ENCODE results near the gene TRIM4.
"Not testable (repeated sequence)": the region's sequence is repeated elsewhere in the genome, so short reads cannot be mapped to it uniquely, and the experiment has no call there.

TRIM4 gene, protein sequence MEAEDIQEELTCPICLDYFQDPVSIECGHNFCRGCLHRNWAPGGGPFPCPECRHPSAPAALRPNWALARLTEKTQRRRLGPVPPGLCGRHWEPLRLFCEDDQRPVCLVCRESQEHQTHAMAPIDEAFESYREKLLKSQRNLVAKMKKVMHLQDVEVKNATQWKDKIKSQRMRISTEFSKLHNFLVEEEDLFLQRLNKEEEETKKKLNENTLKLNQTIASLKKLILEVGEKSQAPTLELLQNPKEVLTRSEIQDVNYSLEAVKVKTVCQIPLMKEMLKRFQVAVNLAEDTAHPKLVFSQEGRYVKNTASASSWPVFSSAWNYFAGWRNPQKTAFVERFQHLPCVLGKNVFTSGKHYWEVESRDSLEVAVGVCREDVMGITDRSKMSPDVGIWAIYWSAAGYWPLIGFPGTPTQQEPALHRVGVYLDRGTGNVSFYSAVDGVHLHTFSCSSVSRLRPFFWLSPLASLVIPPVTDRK

DNA sequence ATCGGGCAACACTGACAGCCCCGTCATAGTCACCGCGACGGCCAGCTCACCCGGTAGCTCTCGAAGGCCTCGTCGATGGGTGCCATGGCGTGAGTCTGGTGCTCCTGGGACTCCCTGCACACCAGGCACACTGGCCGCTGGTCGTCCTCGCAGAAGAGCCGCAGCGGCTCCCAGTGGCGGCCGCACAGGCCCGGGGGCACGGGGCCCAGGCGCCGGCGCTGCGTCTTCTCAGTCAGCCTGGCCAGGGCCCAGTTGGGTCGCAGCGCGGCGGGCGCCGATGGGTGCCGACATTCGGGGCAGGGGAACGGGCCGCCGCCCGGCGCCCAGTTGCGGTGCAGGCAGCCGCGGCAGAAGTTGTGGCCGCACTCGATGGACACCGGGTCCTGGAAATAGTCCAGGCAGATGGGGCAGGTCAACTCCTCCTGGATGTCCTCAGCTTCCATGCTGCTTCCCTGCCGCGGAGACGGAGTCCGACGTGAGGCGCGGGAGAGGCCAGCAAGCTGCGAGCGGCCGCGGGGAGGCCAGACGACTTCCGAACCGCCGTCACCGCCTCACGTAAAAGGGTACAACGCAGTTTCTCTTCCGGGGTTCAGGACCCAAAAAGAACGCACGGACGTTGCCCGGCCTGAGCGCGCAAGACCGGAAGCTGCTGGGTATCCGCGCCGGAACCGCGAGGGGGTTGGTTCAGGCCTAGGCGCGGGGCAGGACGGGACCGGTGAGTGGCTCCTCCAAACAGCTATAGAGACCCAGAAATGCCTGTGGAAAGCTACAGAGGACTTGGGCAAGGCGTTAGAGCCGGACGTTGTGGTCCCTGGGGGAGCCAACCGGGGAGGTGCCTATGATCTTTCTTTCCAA is at the start of gene TRIM4:
TSS of gene TRIM4 (minus strand) at position 572 of the 855 bp plus-strand sequence. CDS start at position 443, 129 bp downstream.
- FAIRE-seq (peak; percentile 91), DNase-seq (ENCODE audit: extremely low spot score, insufficient read length, low read depth) (peak; percentile 94)

DNA sequence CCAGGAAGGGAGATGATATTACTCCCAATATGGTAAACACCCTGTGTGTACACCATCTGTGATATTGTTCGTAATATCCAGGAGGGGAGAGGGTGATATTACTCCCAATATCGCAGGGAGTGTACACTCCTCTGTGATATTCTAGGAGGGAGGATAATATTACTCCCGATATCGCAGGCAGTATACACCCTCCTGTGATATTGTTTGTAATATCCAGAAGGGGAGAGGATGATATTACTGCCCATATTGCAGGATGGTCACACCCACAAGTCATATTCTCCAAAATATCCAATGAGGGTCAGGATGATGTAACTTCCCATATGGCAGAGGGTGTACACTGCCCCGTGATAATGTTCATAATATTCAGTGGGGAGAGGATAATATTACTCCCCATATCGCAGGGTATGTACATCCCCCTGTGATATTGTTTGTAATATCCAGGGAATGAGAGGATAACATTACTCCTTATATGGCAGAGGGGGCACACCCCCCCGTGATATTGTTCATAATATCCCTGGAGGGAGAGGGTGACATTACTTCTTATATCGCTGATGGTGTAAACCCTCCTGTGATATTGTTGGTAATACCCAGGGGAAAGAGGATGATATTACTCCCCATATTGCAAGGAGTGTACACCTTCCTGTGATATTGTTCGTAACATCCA is 39.4 kb upstream of the TRIM4 start:
- FAIRE-seq = no peak

DNA sequence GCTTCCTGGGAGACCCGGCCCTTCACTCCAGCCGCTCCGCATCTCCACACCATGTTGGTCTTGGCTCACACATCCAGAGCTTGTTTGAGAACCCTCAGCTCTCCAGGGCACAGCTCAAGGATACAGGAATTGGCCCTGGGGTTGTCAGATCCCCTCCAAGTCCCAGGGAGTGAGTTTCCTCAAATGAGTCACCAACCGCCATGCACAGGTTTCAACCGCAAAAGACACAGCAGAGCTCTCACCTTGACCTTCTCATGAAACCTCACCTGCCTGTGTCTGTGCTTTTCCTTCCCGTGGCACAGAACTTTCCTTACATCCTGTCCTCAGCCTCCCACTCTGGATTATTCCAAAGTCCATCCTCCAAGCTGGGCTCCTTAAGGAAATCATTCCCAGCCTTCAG is 35.9 kb upstream of the TRIM4 start:
- FAIRE-seq (no peak), DNase-seq (ENCODE audit: extremely low spot score, insufficient read length, low read depth) (no peak)

More for the DNA sequence above, 39.4 kb upstream of the TRIM4 start:
- DNase-seq (ENCODE audit: extremely low spot score, insufficient read length, low read depth) = no peak

DNA sequence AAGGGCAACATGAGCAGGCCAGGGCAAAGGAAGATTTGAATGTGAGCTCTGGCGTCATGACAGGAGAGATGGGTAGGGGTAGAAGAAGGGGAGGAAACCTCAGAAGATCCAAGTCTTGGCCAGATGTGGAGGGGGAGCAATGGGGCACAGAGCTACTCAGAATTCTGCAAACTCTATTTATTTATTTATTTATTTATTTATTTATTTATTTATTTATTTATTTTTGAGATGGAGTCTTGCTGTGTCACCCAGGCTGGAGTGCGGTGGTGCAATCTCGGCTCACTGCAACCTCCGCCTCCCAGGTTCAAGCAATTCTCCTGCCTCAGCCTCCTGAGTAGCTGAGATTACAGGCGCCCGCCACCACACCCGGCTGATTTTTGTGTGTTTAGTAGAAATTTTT is 35.3 kb upstream of the TRIM4 start:
- not testable (repeated sequence) for DNase-seq (ENCODE audit: extremely low spot score, insufficient read length, low read depth); FAIRE-seq

DNA sequence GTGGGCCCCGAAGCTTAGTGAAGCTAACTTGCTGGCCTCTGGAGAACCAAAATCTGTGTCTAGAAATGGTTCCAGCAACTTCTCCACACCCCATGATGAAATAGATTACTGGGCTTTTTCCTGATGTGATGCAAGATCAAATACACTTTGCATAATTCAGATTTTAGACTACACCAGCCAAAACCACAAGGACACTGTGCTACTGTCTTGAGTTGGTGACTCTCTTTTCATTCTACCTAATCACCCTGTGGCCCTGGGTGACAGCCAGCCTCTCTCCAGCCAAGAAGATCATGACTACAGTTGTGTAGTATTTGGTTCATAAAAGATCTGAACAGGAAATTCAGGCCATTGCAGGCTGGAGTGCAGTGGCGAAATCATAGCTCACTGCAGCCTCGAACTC is 34.3 kb upstream of the TRIM4 start:
- FAIRE-seq (no peak), DNase-seq (ENCODE audit: extremely low spot score, insufficient read length, low read depth) (no peak)

DNA sequence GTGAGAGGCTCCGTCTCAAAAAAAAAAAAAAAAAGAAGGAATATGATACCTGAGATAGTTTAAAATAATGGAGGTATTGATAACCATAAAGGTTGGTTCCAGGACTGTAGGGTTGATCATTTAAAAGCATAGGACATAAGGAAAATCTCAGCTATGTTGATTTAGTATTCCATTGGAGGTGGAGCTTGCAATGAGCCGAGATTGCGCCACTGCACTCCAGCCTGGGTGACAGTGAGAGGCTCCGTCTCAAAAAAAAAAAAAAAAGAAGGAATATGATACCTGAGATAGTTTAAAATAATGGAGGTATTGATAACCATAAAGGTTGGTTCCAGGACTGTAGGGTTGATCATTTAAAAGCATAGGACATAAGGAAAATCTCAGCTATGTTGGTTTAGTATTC is 33.3 kb upstream of the TRIM4 start:
- FAIRE-seq; DNase-seq (ENCODE audit: extremely low spot score, insufficient read length, low read depth): not testable (repeated sequence)

DNA sequence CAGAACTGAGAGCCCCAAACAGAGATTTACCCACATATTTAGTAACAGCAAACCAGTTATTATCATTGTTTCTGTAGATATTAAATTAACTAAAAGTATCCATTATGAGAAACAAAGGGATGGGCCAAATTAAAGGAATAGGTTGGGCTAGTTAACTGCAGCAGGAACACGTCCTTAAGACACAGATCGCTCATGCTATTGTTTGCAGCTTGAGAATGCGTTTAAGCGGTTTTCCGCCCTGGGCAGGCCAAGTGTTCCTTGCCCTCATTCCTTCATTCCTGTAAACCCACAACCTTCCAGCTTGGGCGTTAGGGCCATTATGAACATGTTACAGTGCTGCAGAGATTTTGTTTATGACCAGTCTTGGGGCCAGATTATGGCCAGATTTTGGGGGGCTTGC is 31.5 kb upstream of the TRIM4 start:
- FAIRE-seq; DNase-seq (ENCODE audit: extremely low spot score, insufficient read length, low read depth): not testable (repeated sequence)

DNA sequence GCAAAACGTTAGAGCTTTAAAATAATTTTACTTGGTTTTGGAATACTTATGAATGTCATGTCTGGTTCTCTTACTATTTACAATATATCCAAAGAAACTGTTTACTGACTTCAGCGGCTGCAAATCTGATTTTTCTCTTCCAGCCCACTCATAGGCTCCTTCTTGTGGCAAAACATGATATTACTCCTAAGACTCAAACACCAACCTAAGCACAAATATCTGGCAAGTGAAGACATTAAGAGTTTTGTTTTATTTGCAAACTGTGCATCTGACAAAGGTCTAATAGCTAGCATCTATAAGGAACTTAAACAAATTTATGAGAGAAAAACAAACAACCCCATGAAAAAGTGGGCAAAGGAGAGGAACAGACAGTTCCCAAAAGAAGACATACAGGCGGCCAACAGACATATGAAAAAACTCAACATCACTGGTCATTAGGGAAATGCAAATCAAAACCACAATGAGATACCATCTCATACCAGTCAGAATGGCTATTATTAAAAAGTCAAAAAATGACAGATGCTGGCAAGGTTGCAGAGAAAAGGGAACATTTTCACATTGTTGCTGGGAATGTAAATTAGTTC is 30.4 kb upstream of the TRIM4 start:
- FAIRE-seq (no peak), DNase-seq (ENCODE audit: extremely low spot score, insufficient read length, low read depth) (no peak)

DNA sequence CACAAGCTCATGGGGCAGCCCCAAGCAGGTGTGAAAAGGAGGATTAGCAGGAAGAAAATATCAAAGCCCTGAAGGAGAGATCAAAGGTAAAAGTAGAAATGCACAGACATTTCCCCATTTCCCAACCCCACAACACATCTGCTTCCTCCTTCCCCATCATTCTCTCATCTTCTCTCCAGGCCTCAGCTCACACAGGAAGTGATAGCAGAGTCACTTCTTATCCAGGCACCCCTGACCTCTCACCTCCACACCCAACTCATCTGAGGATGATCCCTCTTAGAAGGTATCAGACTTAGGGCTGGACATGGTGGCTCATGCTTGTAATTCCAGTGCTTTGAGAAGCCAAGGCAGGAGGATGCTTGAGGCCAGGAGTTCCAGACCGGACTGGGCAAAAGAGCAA is 28.3 kb upstream of the TRIM4 start:
- DNase-seq (ENCODE audit: extremely low spot score, insufficient read length, low read depth) = no peak
- FAIRE-seq = no peak

DNA sequence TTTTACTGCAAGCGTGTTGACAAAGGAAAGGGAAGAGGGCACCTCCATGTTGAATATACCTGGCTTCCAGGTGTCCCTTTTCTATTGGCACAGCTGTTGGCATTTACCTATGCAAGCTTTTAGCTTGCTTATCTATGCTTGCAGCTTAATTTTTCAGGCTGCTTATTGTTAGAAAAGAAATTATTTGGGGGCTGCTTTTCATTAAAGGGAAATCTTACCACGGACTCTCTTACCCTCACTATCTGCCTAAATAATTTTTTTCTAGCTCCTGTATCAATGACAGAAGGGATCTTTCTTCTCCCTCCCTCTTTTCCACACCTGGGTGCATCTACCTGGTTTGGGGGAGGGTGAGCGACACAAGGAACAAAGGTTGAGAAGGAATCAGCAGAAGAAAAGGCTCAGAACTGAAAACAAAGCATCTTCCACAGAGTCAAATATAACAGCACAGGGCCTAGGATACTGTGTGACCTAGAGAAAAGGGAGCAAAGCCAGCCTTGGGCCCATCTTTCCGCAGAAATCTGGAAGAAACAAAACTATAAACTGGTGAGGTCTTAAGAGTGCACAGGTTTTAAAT is 25.3 kb upstream of the TRIM4 start:
- DNase-seq (ENCODE audit: extremely low spot score, insufficient read length, low read depth) (no peak), FAIRE-seq (no peak)

DNA sequence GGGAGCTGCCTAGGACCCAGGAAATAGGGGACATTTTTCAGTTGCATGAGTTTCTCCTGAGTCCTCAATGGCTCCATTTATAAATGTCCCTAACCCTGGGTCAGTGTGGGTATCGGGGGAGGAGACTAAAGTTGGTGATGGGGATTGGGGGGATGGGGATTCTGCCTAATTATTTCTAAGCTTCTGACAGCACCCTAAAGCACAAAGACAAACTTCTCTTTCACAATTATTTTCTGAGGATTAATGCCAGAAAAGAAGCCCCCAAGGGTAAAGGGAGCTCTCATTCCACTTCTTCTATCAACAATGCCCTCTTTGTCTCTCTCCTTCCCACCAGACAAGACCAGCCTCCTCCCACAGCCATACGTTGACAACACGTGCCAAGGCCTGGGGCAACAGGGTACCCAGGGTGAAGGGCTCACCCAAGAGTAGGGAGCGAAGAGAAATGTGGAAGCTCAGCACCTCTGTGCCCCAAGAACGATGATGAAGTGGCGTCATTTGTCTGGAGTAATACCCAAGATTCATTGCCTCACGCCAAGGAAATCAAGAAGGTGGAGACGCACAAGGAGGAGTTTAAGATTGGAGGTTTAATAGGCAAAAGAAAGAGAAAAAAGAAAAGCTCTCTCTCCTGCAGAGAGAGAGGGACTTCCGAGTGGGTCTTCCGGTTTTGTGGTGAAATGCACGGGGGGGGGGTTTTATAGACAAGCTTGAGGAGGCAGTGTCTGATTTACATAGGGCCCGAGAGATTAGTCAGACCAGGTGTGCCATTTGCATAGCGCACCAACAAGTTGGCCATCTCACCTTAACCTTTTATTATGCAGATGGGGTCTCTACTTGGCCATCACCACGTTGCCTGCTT is 24.5 kb upstream of the TRIM4 start:
- DNase-seq (ENCODE audit: extremely low spot score, insufficient read length, low read depth) (no peak), FAIRE-seq (no peak)

DNA sequence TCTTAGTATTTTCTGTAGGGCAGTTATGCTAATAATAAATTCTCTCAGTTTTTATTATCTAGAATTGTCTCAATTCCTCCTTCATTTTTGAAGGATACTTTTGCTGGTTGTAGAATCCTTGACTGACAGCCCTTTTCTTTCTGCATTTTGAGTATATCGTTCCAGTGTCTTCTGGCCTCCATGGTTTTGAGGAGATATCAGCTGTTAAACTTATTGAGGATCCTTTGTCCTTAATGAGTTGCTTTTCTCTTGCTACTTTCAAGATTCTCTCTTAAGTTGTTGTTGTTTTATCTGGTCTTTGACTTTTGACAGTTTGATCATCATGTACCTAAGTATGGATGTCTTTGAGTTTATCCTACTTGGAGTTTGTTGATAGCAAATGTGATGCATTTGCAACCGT is 19.0 kb upstream of the TRIM4 start:
- DNase-seq (ENCODE audit: extremely low spot score, insufficient read length, low read depth) (no peak), FAIRE-seq (no peak)

DNA sequence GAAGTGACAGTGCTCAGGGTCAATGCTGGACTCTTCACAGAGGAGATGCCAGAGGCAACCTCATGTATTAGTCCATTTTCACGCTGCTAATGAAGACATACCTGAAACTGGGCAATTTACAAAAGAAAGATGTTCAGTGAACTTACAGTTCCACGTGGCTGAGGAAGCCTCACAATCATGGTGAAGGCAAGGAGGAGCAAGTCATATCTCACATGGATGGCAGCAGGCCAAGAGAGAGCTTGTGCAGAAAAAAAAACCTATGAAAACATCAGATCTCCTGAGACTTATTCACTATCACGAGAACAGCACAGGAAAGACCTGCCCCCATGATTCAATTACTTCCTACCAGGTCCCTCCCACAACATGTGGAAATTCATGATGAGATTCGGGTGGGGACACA is 15.7 kb upstream of the TRIM4 start:
- not testable (repeated sequence) for DNase-seq (ENCODE audit: extremely low spot score, insufficient read length, low read depth); FAIRE-seq

DNA sequence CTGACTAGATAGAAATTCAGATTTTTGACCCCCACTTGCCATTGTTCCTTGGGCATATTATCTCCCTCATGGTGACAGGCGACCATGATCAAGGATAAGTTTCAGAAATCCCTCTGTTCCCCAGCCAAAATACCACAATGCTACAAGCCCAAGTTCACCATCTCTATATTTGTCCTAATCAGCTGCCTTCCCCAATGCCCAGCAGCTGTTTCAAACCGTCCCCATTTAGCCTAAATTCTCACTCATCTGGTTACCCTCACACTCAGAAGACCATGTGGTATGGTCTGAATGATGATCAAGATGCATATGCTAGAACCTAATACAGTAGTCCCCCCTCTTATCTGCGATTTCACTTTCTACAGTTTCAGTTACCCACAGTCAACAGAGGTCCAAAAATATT is 11.0 kb upstream of the TRIM4 start:
- DNase-seq (ENCODE audit: extremely low spot score, insufficient read length, low read depth) (no peak), FAIRE-seq (no peak)

DNA sequence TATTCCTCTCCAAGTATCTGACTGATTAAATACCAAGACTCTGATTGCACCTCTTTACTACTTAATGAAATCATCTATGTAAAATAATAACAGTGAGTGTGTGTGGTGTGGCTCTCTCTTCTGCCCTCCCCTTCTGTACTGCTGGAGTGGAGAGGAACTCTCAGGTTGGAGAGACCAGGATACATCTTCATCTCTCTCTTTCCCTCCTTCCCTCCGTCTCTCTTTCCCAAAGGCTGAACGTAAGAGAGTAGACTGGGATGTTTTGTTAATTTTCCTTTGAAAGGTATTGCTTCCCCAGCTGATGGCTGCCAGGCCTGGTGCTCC is 10.4 kb upstream of the TRIM4 start:
- DNase-seq (ENCODE audit: extremely low spot score, insufficient read length, low read depth) (no peak), FAIRE-seq (no peak)

DNA sequence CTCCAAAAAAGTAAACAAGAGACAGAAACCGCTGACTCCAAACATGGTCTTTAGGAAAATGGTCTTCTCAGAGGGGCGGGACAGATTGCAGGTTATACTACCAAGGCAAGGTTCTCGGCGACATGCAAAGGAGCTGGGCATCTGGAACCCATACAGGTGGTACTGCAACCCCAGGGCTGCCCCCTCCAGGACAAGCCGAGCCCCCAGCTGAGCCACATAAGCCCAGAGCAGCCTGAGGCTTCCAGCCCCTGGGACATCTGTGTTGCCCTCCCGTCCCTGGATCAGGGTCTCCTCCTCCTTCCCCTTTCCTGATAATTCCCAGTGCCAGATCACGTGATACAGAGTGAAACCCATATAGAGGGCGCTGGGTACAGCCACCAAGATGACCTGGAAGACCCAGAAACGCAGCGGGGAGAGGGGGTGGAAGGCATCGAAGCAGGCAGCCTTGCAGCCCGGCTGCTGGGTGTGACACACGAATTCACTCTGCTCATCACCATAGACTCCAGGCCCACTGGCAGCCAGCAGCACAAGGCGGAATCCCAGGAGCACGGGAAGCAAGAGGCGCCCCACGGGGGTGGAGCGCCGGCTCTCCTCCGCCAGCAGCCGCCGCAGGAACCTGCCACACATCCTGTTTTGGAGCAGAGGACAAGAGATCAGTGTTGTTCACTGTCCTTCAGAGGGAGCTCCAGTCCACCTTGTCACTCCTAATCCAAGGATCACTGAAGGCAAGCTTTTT is 9.8 kb upstream of the TRIM4 start, which contains the start of gene GJC3:
TSS of gene GJC3 (minus strand) at position 627 of the 736 bp plus-strand sequence. CDS start at position 627, 0 bp downstream.
- FAIRE-seq (no peak), DNase-seq (ENCODE audit: extremely low spot score, insufficient read length, low read depth) (no peak)

DNA sequence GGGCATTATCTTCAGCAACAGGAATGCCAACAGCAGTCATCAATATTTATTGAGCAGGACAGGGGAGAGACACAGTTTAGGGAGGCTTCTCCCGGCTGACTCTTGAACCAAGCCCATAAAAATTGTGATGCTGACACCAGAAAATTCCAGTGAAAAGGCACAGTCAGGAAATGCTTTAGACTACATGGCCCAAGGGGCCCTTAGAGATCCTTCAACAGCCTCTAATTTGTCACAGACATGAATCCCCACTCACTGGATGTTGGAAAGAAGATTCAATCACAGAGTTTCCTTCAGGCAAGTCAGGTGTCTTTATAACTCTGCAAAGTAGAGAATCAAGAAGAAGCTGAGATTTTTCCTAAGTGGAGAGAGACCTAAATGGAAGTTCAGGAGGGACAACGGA is 8.9 kb upstream of the TRIM4 start:
- no peak for FAIRE-seq

DNA sequence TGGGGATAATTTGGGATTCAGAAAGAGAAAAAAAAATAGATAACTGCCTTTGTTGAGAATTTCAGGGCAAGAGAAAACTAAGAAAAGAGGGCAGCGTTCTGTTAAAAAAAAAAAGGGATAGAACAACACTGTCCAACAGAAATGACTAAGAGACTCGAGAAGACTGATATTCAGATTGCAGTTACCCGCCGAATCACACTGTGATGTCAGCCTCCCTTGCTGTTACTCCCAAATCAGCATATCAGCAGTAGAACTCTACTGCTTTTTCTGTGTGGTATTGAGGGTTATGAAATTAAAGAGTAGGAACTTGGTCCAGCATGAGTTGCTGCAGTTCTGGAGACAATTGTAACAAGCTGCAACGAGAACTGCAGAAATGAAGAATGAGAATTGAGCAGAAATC is 8.2 kb upstream of the TRIM4 start:
- FAIRE-seq (no peak), DNase-seq (ENCODE audit: extremely low spot score, insufficient read length, low read depth) (no peak)

More for the DNA sequence above, 8.9 kb upstream of the TRIM4 start:
- DNase-seq (ENCODE audit: extremely low spot score, insufficient read length, low read depth) = no peak
